IPS-20b (cell line): ENCODE results near the gene CCL14.
"Not testable (repeated sequence)": the region's sequence is repeated elsewhere in the genome, so short reads cannot be mapped to it uniquely, and the experiment has no call there.

ENCODE experiments used
- H3K27ac ChIP-seq: one replicate; pipeline ENCODE4 v1.5.1; 2013; ENCODE audit warnings: low read length
- H3K27me3 ChIP-seq: 2 replicates; pipeline ENCODE4 v1.6.1; 2013; ENCODE audit warnings: mild to moderate bottlenecking, low read length, inconsistent platforms; ENCODE audit not compliant: insufficient read depth
- H3K36me3 ChIP-seq: 2 replicates; pipeline ENCODE4 v1.6.1; 2013; ENCODE audit warnings: low read depth, mild to moderate bottlenecking, inconsistent platforms, low read length, moderate library complexity; ENCODE audit not compliant: insufficient read depth
- H3K4me1 ChIP-seq: 2 replicates; pipeline ENCODE4 v1.6.1; 2013; ENCODE audit warnings: mild to moderate bottlenecking, control low read depth, inconsistent platforms, low read length, moderate library complexity; ENCODE audit not compliant: insufficient read depth
- H3K4me3 ChIP-seq: 2 replicates; pipeline ENCODE4 v1.5.1; 2013; ENCODE audit warnings: mild to moderate bottlenecking, low read length, inconsistent platforms
- H3K9ac ChIP-seq: 2 replicates; pipeline ENCODE4 v1.6.1; 2013; ENCODE audit warnings: low read depth, mild to moderate bottlenecking, inconsistent platforms, low read length, moderate library complexity
- H3K9me3 ChIP-seq: 2 replicates; pipeline ENCODE4 v1.6.1; 2013; ENCODE audit warnings: mild to moderate bottlenecking, low read depth, low read length, inconsistent platforms; ENCODE audit not compliant: insufficient read depth

Gene CCL14

DNA sequence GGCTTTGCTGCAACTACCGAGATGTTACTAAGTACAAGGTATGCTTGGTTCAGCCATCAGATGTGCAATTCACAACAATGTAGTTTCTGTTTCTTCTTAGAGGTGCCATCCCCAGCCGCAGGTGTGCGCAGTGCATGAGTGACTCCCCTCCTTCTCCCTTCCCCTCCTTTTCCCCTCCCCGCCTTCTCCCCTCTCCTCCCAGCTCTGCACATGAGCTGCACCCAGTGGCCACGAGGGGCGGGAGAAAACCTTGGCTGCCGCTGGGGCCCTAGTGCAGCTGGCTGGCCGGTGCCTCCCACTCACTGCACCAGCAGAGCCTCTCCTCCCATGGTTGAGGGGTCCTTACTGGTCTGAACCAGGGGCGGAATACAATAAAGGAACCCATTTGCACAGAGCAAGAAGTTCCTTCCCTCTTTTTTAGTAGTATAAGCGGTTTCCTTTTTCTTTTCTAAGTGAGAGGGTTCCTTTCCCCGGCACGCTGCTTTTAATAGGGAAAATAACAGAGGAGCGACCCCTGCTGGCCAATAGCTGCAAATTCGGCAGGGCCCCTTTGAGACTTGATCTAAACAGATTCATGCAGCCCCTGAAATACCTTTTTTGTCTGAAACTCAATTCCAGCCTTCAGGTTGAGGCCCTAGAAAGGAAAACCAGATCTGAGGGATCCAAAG, 22.6 kb upstream of the CCL14 start:
- H3K9ac ChIP-seq: no peak overlapping the region
- H3K4me1 ChIP-seq: no peaks in the 10 kb centered on the region
- no peak overlapping the region for H3K27ac ChIP-seq
- H3K27me3 ChIP-seq: no peaks in the 10 kb centered on the region
- peaks cover 18% of the 10 kb centered on the region for H3K9me3 ChIP-seq
- H3K36me3 ChIP-seq: no peaks in the 10 kb centered on the region
- H3K4me3 ChIP-seq: no peak overlapping the region

DNA sequence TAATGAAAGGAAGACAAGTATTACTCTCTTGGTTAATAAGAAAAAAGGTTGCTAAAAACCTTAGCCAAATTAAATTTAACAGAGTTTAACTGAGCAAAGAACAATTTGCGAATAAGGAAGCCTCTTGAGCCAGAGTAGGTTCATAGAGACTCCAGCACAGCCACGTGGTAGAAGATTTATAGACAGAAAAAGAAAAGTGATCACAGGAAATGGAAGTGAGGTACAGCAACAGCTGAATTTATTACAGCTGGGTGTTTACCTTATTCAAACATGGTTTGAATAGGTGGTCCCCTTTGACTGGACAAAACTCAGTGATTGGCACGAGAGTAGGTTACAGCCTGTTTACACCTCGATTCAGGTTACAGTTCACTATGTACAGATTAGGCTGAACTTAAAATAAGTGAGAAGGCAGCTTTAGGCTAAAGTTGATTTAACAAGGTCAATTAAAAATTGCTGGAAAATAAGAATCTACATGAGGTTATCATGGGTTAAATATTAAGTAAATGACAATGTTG, 18.1 kb upstream of the CCL14 start:
- H3K9ac ChIP-seq: no peak overlapping the region
- H3K27me3 ChIP-seq: no peaks in the 10 kb centered on the region
- H3K27ac ChIP-seq: no peak overlapping the region
- H3K36me3 ChIP-seq: no peaks in the 10 kb centered on the region
- H3K4me1 ChIP-seq: no peaks in the 10 kb centered on the region
- no peak overlapping the region for H3K4me3 ChIP-seq
- peaks cover 10% of the 10 kb centered on the region for H3K9me3 ChIP-seq

DNA sequence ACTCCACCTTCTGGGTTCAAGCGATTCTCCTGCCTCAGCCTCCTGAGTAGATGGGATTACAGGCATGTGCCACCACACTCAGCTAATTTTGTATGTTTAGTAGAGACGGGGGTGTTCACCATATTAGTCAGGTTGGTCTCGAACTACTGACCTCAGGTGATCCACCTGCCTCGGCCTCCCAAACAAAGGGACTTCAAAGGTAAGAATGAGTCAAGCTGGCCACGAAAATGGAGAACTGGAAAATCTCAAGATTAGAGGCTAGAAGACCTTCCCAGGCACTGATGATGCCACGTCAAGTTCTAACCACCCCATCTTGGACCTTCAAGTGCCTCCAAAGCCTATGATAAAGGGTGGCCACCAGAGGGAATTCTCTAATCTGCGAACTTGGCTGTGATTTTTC, 16.1 kb upstream of the CCL14 start:
- H3K9me3 ChIP-seq: no peaks in the 10 kb centered on the region
- H3K36me3 ChIP-seq: no peaks in the 10 kb centered on the region
- H3K27me3 ChIP-seq: no peaks in the 10 kb centered on the region
- no peak overlapping the region for H3K27ac ChIP-seq
- no peak overlapping the region for H3K9ac ChIP-seq
- H3K4me1 ChIP-seq: no peaks in the 10 kb centered on the region
- H3K4me3 ChIP-seq: no peak overlapping the region

DNA sequence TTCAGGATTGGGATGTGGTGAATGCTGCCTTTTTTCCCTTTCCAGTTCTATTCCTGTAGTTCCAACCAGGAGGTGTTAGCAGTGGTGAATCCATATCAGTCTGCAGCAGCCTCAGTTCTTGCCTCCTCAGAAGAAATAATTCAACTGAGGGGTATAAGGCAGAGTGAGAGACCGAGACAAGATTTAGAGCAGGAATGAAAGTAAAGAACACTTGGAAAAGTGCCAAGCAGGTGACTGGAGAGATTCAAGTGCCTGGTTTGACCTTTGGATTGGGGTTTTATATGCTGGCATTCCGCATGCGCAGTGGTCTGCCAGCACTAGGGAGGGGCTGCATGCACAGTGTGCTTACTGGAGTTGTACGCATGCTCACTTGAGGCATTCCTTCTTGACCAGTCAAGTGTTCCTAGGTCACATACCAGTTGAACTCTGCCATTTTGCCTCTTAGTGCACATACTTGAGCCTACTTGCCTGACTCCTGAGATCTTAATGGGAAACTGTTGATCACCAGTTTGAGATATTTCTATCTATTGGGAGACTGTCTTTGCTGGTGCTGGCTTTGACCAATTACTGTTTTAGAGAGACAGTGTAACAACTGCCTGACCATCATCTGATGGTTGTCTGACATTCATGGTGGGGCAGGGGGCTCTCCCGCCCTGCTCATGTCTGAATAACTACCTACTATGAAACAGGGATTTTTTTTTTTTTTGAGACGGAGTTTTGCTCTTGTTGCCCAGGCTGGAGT, 15.5 kb upstream of the CCL14 start:
- Histone ChIP-seq H3K9me3 (no peaks in the 10 kb centered on the region), H3K27ac (no peak overlapping the region), H3K9ac (no peak overlapping the region), H3K36me3 (no peaks in the 10 kb centered on the region), H3K4me3 (no peak overlapping the region), H3K27me3 (no peaks in the 10 kb centered on the region), H3K4me1 (no peaks in the 10 kb centered on the region)

DNA sequence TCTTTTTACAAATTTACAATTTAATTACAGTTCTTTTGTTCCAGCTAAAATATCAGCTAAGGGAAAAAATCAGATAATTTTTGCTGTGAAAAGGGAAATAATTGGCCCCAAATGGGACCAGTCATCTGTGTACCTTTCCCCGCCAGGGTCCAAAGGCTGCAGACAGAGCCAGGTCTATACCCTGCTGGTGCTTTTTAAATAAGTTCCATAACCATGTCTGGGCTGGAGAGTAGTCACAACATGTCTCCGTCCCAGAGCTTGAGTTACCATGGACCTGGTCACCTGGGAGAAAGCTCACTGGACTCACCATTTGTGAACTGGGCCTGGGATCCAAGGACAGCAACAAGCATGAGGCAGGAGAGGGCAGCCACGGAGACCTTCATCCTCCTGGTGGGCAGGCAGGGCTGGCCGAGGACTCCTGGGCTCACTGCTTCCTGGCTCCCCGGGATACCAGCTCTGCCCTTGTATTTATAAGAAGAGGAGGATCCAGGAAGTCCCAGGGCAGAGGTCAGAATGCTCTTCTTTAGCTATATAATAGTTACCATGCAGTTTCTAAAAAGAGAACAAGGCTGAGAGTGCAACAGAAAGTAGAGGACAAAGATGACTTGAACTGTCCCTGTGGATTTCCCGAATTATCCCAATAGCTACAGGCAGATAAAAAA, 14.7 kb upstream of the CCL14 start, which contains the start of gene CCL15:
TSS of gene CCL15 (minus strand) at position 444 of the 662 bp plus-strand sequence. CDS start at position 383, 61 bp downstream.
- Histone ChIP-seq H3K9me3 (no peaks in the 10 kb centered on the region), H3K9ac (no peak within 1 kb of the TSS), H3K36me3 (no peaks in the 10 kb centered on the region), H3K4me3 (no peak within 1 kb of the TSS), H3K4me1 (no peaks in the 10 kb centered on the region), H3K27ac (no peak within 1 kb of the TSS), H3K27me3 (no peaks in the 10 kb centered on the region)

DNA sequence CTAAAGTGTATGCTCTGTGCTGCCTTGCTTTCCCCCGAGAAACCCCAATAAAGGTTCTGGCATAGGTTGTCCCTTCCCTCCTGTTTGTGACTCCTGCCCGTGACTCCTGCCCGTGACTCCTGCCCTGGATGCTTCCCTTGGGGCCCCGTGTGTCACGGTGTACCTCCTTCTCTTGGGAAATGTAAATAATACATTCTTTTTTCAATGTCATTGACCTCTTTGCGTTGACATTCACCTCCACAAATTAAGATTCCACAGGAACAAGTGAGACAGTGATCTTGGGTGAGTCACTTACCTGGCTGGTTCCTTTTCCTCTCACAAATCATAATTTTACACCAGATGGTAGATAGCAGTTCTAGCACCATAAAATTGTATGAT, 14.2 kb upstream of the CCL14 start:
- H3K4me3 ChIP-seq: no peak overlapping the region
- H3K9me3 ChIP-seq: no peaks in the 10 kb centered on the region
- H3K4me1 ChIP-seq: no peaks in the 10 kb centered on the region
- H3K27ac ChIP-seq: no peak overlapping the region
- no peak overlapping the region for H3K9ac ChIP-seq
- H3K27me3 ChIP-seq: no peaks in the 10 kb centered on the region
- no peaks in the 10 kb centered on the region for H3K36me3 ChIP-seq

DNA sequence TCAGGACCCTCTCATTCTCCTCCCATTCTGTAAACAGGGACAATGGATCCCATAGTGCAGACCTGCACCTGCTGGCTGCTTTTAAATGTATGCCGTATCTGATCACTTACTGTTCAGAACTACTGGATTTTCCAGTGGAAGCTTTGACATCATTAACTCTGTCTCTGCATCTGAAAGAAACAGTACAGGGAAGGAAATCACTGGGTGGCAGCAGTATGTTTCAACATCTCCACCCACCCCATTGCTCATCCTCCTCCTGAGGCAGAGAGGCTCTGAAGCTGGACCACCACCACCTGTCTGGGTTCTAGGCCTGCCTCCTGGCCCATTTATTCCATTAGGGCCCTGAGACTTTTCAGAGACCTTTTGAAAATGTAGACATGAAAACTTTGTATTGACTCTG, 12.2 kb upstream of the CCL14 start:
- Histone ChIP-seq H3K4me1 (no peaks in the 10 kb centered on the region), H3K9me3 (no peaks in the 10 kb centered on the region), H3K27me3 (no peaks in the 10 kb centered on the region), H3K27ac (no peak overlapping the region), H3K4me3 (no peak overlapping the region), H3K9ac (no peak overlapping the region), H3K36me3 (no peaks in the 10 kb centered on the region)

DNA sequence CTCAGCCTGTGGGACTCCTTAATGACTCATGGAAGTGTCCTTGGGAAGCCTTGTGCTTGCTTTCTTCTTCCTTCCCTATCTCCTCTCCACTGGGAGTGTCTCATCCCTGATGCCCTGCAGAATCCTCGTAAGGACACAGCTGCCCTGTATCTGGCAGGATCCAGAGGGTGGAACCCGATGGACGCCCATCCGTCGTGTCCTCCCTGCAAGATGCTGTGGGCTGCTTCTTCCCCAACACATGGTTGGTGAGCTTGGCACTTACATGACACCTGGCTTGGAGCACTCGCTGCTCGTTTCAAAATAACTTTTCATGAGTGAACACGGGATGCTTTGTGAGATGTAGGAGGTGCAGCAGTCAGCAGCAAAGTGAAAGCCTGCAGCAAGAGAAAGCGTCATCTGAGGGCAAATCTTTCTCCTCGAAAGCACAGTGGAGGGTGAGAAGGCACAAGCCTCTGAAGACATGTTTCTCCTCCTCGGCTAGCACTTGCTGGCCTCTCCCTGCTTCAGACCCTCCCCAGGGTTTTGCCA, 11.6 kb upstream of the CCL14 start:
- Histone ChIP-seq H3K4me1 (no peaks in the 10 kb centered on the region), H3K9me3 (no peaks in the 10 kb centered on the region), H3K9ac (no peak overlapping the region), H3K4me3 (no peak overlapping the region), H3K27me3 (no peaks in the 10 kb centered on the region), H3K36me3 (no peaks in the 10 kb centered on the region), H3K27ac (no peak overlapping the region)

DNA sequence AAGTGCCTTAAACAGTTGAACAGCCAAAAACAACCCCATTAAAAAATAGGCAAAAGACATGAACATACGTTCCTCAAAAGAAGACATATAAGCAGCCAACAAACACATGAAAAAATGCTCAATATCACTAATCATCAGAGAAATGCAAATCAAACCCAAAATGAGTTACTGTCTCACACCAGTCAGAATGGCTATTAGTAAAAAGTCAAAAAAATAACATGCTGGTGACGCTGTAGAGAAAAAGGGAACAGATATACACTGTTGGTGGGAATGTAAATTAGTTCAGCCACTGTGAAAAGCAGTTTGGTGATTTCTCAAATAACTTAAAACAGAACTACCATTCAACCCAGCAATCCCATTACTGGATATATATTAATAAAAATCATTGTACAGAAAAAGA, 8.8 kb upstream of the CCL14 start:
- not testable (repeated sequence) for H3K4me3 ChIP-seq, H3K27me3 ChIP-seq, H3K4me1 ChIP-seq, H3K9ac ChIP-seq, H3K9me3 ChIP-seq, H3K27ac ChIP-seq, H3K36me3 ChIP-seq

DNA sequence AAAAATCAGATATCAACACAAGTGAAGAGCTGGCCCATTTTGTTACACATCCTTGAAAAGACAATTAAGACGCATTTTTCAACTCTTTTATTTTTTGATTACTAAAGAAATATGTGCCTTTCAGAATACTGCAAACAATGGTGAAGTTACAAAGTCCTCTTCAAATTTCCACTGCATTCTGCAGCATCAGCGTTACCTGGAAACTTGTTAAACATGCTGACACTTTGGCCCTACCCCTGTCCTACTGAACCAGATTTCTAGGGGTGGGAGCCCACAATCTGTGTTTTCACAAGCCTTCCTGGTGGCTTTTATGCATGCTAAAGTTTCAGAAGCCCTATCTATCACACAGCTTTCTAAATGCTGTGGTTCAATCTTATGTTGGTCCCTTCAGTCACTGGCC, 4.5 kb upstream of the CCL14 start:
- Histone ChIP-seq H3K9me3 (no peaks in the 10 kb centered on the region), H3K27ac (no peak overlapping the region), H3K27me3 (no peaks in the 10 kb centered on the region), H3K4me1 (no peaks in the 10 kb centered on the region), H3K36me3 (no peaks in the 10 kb centered on the region), H3K9ac (no peak overlapping the region), H3K4me3 (no peak overlapping the region)

DNA sequence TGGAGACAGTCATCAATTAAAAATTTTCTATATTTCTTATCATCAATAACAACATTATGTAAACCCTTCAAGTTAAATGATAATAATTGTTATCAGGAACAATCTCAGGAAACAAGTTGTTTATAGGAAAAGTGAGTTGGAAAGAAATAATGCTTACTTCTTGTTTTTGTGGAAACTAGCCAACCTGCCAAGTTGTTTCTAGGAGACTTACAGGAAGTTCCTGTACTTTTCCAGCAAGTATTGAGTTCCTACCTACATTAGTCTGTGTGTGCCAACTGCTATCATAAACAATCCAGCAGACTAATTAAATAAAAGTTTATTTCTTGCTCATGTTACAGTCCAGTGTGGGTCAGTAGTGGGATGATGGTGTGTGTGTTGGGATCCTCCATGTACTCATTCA, 1.6 kb upstream of the CCL14 start:
- Histone ChIP-seq H3K4me1 (no peaks in the 10 kb centered on the region), H3K27me3 (no peaks in the 10 kb centered on the region), H3K36me3 (no peaks in the 10 kb centered on the region), H3K27ac (no peak overlapping the region), H3K9me3 (no peaks in the 10 kb centered on the region), H3K9ac (no peak overlapping the region), H3K4me3 (no peak overlapping the region)
